ENCODE data around the gene GMCL1. TPM values are rescaled to one million over a fixed set of nuclear protein-coding genes. Genes with fewer than 3 reads are reported as not detected.

The GMCL1 gene
- total and polyA plus RNA-seq, 2 of the 13 experiments (the other 11 are each of a cell fraction or from before 2014, with no cell fraction given): 18.7 to 24.0 TPM

GRCh38 chr2:69829256-69830044 is at the start of gene GMCL1 (continued):
- TF ChIP-seq ATF4 (CRISPR knock-in tag; IDR thresholded peaks at IDR 0.05) (peak in 1 of 2 experiments; percentile 88; a peak in 2 of 4 replicates), CAMTA2 (CRISPR knock-in tag; IDR thresholded peaks at IDR 0.05; ENCODE audit: borderline replicate concordance) (0 out of 2 replicates have a peak, but pooled peaks have one; percentile 19), AHDC1 (CRISPR knock-in tag; IDR thresholded peaks at IDR 0.05; ENCODE audit: borderline replicate concordance) (0 out of 2 replicates have a peak, but pooled peaks have one; percentile 60), CSRNP1 (CRISPR knock-in tag; IDR thresholded peaks at IDR 0.05) (0 out of 2 replicates have a peak, but pooled peaks have one; percentile 90), ZNF619 (CRISPR knock-in tag; IDR thresholded peaks at IDR 0.05) (peak; percentile 90), SOX5 (CRISPR knock-in tag; IDR thresholded peaks at IDR 0.05; ENCODE audit: borderline replicate concordance) (peak; percentile 81), CREM (IDR thresholded peaks at IDR 0.05) (peak; percentile 76), CREM (CRISPR knock-in tag; IDR thresholded peaks at IDR 0.05) (0 out of 2 replicates have a peak, but pooled peaks have one; percentile 12), ZMYM2 (CRISPR knock-in tag; IDR thresholded peaks at IDR 0.05) (peak; percentile 59; the same call in 1 of the 2 replicates), ARNTL (CRISPR knock-in tag; IDR thresholded peaks at IDR 0.05) (no peak), ZFP90 (CRISPR knock-in tag; IDR thresholded peaks at IDR 0.05; ENCODE audit: borderline replicate concordance) (no peak; the same call in 1 of the 2 replicates), ZNF784 (CRISPR knock-in tag; IDR thresholded peaks at IDR 0.05; ENCODE audit: borderline replicate concordance) (peak; percentile 99), RELA (CRISPR knock-in tag; IDR thresholded peaks at IDR 0.05) (peak; percentile 24; the same call in 1 of the 2 replicates)
- TF ChIP-seq, protein P1, sequence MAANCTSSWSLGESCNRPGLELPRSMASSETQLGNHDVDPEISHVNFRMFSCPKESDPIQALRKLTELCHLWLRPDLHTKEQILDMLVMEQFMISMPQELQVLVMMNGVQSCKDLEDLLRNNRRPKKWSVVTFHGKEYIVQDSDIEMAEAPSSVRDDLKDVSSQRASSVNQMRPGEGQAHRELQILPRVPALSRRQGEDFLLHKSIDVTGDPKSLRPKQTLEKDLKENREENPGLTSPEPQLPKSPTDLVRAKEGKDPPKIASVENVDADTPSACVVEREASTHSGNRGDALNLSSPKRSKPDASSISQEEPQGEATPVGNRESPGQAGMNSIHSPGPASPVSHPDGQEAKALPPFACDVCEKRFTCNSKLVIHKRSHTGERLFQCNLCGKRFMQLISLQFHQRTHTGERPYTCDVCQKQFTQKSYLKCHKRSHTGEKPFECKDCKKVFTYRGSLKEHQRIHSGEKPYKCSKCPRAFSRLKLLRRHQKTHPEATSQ (CRISPR knock-in tag; IDR thresholded peaks at IDR 0.05; ENCODE audit: borderline replicate concordance): no peak
